Stimulated activated CD8-positive, alpha-beta memory T cell treated with anti-CD3 and anti-CD28 coated beads, Interleukin-7, amount 100 ng/mL, for 4 hours (primary cell): ENCODE results near the gene PRKN.
"Not testable (repeated sequence)": the region's sequence is repeated elsewhere in the genome, so short reads cannot be mapped to it uniquely, and the experiment has no call there.

Source experiments
- DNase-seq, 2 donors: peaks; one replicate each; pipeline ENCODE4 v3.0.0-alpha.2; 2020; ENCODE audit warnings: low read depth in 2 of 2

Gene PRKN

GRCh38 chr6:162710936-162711335 lies 16.6 kb downstream of the PRKN start:
- no peak for DNase-seq

GRCh38 chr6:162710419-162710818 lies 17.1 kb downstream of the PRKN start:
- DNase-seq: no peak

- no peak for DNase-seq
Measured at GRCh38 chr6:162709431-162709830, 18.1 kb downstream of the PRKN start.

- no peak for DNase-seq
Measured at GRCh38 chr6:162708971-162709370, 18.6 kb downstream of the PRKN start.

GRCh38 chr6:162706232-162706631 lies 21.3 kb downstream of the PRKN start:
- no peak for DNase-seq

- DNase-seq: no peak
Measured at GRCh38 chr6:162705736-162706135, 21.8 kb downstream of the PRKN start.

GRCh38 chr6:162704001-162704400 lies 23.6 kb downstream of the PRKN start:
- no peak for DNase-seq

- no peak for DNase-seq
Measured at GRCh38 chr6:162702446-162702845, 25.1 kb downstream of the PRKN start.

GRCh38 chr6:162701551-162701950 lies 26.0 kb downstream of the PRKN start:
- no peak for DNase-seq

- DNase-seq: no peak
Measured at GRCh38 chr6:162700966-162701365, 26.6 kb downstream of the PRKN start.

- DNase-seq: no peak
Measured at GRCh38 chr6:162699961-162700360, 27.6 kb downstream of the PRKN start.

GRCh38 chr6:162698440-162698839 lies 29.1 kb downstream of the PRKN start:
- DNase-seq: no peak

- DNase-seq: no peak
Measured at GRCh38 chr6:162697872-162698403, 29.6 kb downstream of the PRKN start.

GRCh38 chr6:162690158-162690557 lies 37.4 kb downstream of the PRKN start:
- no peak for DNase-seq

GRCh38 chr6:162688751-162689345 lies 38.7 kb downstream of the PRKN start:
- no peak for DNase-seq

- DNase-seq: no peak
Measured at GRCh38 chr6:162685586-162685985, 42.0 kb downstream of the PRKN start.

- no peak for DNase-seq
Measured at GRCh38 chr6:162684961-162685360, 42.6 kb downstream of the PRKN start.

GRCh38 chr6:162684052-162684451 lies 43.5 kb downstream of the PRKN start:
- no peak for DNase-seq

- DNase-seq: no peak
Measured at GRCh38 chr6:162683135-162683534, 44.4 kb downstream of the PRKN start.

GRCh38 chr6:162681447-162681846 lies 46.1 kb downstream of the PRKN start:
- DNase-seq: no peak

GRCh38 chr6:162680871-162681270 lies 46.7 kb downstream of the PRKN start:
- no peak for DNase-seq

GRCh38 chr6:162680367-162680766 lies 47.2 kb downstream of the PRKN start:
- DNase-seq: no peak

GRCh38 chr6:162679681-162680080 lies 47.9 kb downstream of the PRKN start:
- DNase-seq: no peak

GRCh38 chr6:162678896-162679295 lies 48.7 kb downstream of the PRKN start:
- DNase-seq: not testable (repeated sequence)
